Neural progenitor cell (in vitro differentiated cells): ENCODE results near the gene KCNC1. TPM values are rescaled to one million over a fixed set of nuclear protein-coding genes. Genes with fewer than 3 reads are reported as not detected.

Experiments
- DNase-seq: peaks from one replicate; pipeline ENCODE4 v3.0.0-alpha.2; 2016; ENCODE audit warnings: low spot score
- H2AFZ ChIP-seq: fragments of 200-600 bp; sonication (generic); replicated peaks from 2 replicates; pipeline ENCODE4 v1.6.1; 2016; ENCODE audit warnings: antibody characterized with exemption
- H3F3A ChIP-seq: fragments of 200-600 bp; sonication (generic); 2 replicates; pipeline ENCODE4 v1.6.1; 2016; ENCODE audit warnings: antibody characterized with exemption, low read depth
- H3K27ac ChIP-seq: fragments of 200-600 bp; sonication (generic); 2 replicates; pipeline ENCODE4 v1.5.1; 2016; ENCODE audit warnings: mild to moderate bottlenecking
- H3K27me3 ChIP-seq: fragments of 200-600 bp; sonication (generic); 2 replicates; pipeline ENCODE4 v1.6.1; 2016; ENCODE audit warnings: mild to moderate bottlenecking, moderate library complexity
- H3K36me3 ChIP-seq: fragments of 200-600 bp; sonication (generic); 2 replicates; pipeline ENCODE4 v1.5.1; 2016
- H3K4me1 ChIP-seq: fragments of 200-600 bp; sonication (generic); 2 replicates; pipeline ENCODE4 v1.6.1; 2016; ENCODE audit warnings: mixed run types
- H3K4me2 ChIP-seq: fragments of 200-600 bp; sonication (generic); 2 replicates; pipeline ENCODE4 v1.6.1; 2016
- H3K4me3 ChIP-seq: fragments of 200-600 bp; sonication (generic); 2 replicates; pipeline ENCODE4 v1.5.1; 2016
- H3K79me2 ChIP-seq: fragments of 200-600 bp; sonication (generic); 2 replicates; pipeline ENCODE4 v1.6.1; 2016; ENCODE audit warnings: low read depth
- H3K9ac ChIP-seq: fragments of 200-600 bp; sonication (generic); 2 replicates; pipeline ENCODE4 v1.6.1; 2016
- H3K9me3 ChIP-seq: fragments of 200-600 bp; sonication (generic); 2 replicates; pipeline ENCODE4 v1.5.1; 2016; ENCODE audit warnings: low read depth
- H4K20me1 ChIP-seq: fragments of 200-600 bp; sonication (generic); 2 replicates; pipeline ENCODE4 v1.6.1; 2016; ENCODE audit warnings: low read depth
- H3K27ac Mint-ChIP-seq: 3 replicates; pipeline ENCODE4 v1.8.0; 2021; ENCODE audit warnings: mixed read lengths
- H3K27me3 Mint-ChIP-seq: 2 replicates; pipeline ENCODE4 v1.8.0; 2022; ENCODE audit warnings: low read depth, mild to moderate bottlenecking, inconsistent platforms, moderate library complexity, mixed read lengths; ENCODE audit not compliant: insufficient read depth
- H3K36me3 Mint-ChIP-seq: 3 replicates; pipeline ENCODE4 v1.8.0; 2021; ENCODE audit warnings: mixed read lengths
- H3K4me1 Mint-ChIP-seq: 3 replicates; pipeline ENCODE4 v1.8.0; 2021; ENCODE audit warnings: mixed read lengths
- H3K4me3 Mint-ChIP-seq: 3 replicates; pipeline ENCODE4 v1.8.0; 2021; ENCODE audit warnings: mild to moderate bottlenecking, moderate library complexity, mixed read lengths
- H3K9me3 Mint-ChIP-seq: 3 replicates; pipeline ENCODE4 v1.8.0; 2020; ENCODE audit warnings: mixed read lengths
- EZH2 ChIP-seq: fragments of 200-600 bp; sonication (generic); IDR thresholded peaks from 2 replicates; pipeline ENCODE4 v1.6.1; 2017; ENCODE audit warnings: antibody characterized with exemption, mild to moderate bottlenecking, moderate library complexity
- EZH2phosphoT487 ChIP-seq: fragments of 200-600 bp; sonication (generic); IDR thresholded peaks from 2 replicates; pipeline ENCODE4 v1.6.1; 2017; ENCODE audit warnings: antibody characterized with exemption
- total RNA-seq: library from RNA; depleted of rRNA; stranded (reverse); fragments of >200 nt; gene quantifications from 2 replicates; pipeline ENCODE4 v1.2.3, GENCODE V29; 2015; ENCODE audit warnings: low replicate concordance
- TF ChIP-seq, protein P1 (sequence below): fragments of 200-600 bp; sonication (generic); IDR thresholded peaks from 2 replicates; pipeline ENCODE4 v1.5.1; 2017; ENCODE audit warnings: antibody characterized with exemption, mild to moderate bottlenecking

The KCNC1 gene
- total RNA-seq, 1 donor from 2014 or later = 0.04 TPM

GRCh38 chr11:17816232-17816931 is 81.8 kb downstream of the KCNC1 start:
- Histone ChIP-seq H3K79me2 (no peaks in the 10 kb centered on the region), H3K4me3 (no peak overlapping the region), H3K36me3 (no peaks in the 10 kb centered on the region), H3F3A (no peaks in the 10 kb centered on the region), H3K9ac (no peak overlapping the region), H3K4me2 (no peak overlapping the region), H2AFZ (no peak overlapping the region), H3K27ac (no peak overlapping the region), H3K4me1 (peaks cover 12% of the 10 kb centered on the region), H3K9me3 (no peaks in the 10 kb centered on the region), H4K20me1 (no peaks in the 10 kb centered on the region), H3K27me3 (no peaks in the 10 kb centered on the region)
- no peak for DNase-seq
- Mint-ChIP-seq H3K4me1 (peaks cover 19% of the 10 kb centered on the region), H3K36me3 (no peaks in the 10 kb centered on the region), H3K4me3 (no peak overlapping the region), H3K27me3 (peaks cover 4% of the 10 kb centered on the region), H3K9me3 (no peaks in the 10 kb centered on the region), H3K27ac (no peak overlapping the region)
- TF ChIP-seq EZH2phosphoT487 (no peak), EZH2 (no peak)

DNA sequence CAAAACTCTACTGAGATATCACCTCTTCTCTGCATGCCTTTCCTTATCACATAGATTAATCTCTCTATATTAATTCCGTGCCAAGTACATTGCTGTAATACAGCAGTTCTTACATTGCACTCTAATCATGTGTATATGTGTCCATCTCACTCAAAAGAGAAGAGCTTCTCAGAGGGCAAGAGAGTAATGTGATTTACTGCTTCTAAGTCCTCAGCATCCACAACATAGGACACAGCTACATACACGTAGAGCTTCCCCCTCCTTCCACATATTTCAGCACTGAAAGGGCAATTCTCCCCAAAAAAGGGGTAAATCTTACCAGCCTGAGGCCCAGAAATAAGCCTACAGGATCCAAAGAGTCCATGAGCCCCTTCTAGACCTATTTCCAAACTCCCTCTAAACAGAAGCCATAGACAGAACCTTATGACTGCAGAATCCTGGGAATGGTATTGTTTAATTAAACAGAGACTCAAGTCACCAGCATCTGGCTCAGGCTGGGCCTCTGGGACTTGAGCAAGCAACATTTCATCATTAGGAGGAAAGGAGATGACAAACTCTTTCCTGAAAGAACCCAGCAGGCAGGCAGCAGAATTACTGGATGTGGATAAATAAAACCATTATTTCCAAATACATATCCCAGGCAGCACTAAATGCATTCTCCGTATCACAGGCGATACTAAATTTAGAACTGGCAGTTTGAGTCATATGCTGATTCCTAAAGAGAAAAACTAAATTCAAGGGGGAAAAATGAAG is 87.2 kb downstream of the KCNC1 start:
- no peaks in the 10 kb centered on the region for H3K36me3 ChIP-seq
- H3K27ac Mint-ChIP-seq = no peak overlapping the region
- TF ChIP-seq, protein P1, sequence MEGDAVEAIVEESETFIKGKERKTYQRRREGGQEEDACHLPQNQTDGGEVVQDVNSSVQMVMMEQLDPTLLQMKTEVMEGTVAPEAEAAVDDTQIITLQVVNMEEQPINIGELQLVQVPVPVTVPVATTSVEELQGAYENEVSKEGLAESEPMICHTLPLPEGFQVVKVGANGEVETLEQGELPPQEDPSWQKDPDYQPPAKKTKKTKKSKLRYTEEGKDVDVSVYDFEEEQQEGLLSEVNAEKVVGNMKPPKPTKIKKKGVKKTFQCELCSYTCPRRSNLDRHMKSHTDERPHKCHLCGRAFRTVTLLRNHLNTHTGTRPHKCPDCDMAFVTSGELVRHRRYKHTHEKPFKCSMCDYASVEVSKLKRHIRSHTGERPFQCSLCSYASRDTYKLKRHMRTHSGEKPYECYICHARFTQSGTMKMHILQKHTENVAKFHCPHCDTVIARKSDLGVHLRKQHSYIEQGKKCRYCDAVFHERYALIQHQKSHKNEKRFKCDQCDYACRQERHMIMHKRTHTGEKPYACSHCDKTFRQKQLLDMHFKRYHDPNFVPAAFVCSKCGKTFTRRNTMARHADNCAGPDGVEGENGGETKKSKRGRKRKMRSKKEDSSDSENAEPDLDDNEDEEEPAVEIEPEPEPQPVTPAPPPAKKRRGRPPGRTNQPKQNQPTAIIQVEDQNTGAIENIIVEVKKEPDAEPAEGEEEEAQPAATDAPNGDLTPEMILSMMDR = no peak
- TF ChIP-seq EZH2phosphoT487 (no peak), EZH2 (no peak)
- H4K20me1 ChIP-seq = no peaks in the 10 kb centered on the region
- H3K4me2 ChIP-seq = no peak overlapping the region
- H3K27ac ChIP-seq = no peak overlapping the region
- no peaks in the 10 kb centered on the region for H3K9me3 ChIP-seq
- H3K27me3 ChIP-seq = no peaks in the 10 kb centered on the region
- H3K4me1 Mint-ChIP-seq = no peaks in the 10 kb centered on the region
- no peak for DNase-seq
- no peak overlapping the region for H3K4me3 ChIP-seq
- H3K9ac ChIP-seq = no peak overlapping the region
- H3K4me3 Mint-ChIP-seq = no peak overlapping the region
- no peaks in the 10 kb centered on the region for H3K79me2 ChIP-seq
- no peak overlapping the region for H2AFZ ChIP-seq
- no peaks in the 10 kb centered on the region for H3F3A ChIP-seq
- H3K36me3 Mint-ChIP-seq = no peaks in the 10 kb centered on the region
- peaks cover 7% of the 10 kb centered on the region for H3K4me1 ChIP-seq
- no peaks in the 10 kb centered on the region for H3K9me3 Mint-ChIP-seq
- peaks cover 4% of the 10 kb centered on the region for H3K27me3 Mint-ChIP-seq

DNA sequence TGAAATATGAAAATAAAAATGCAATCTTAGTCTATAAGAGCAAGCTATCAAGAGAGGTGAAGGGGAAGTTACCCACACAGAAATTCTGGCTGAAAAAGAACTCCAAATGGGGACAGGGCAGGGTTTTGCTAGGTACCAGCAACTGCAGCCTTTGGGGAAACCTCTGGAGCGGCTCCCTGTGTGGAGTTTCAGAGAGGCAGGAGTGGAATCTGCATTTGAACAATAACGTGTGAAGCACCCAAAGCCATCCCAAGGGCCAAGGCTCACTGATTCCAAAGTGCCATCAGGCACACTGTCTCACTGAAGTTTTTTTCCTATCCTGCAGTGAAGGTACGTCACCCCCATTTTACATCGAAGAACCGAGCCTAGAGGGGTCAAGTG is 87.8 kb downstream of the KCNC1 start:
- TF ChIP-seq EZH2phosphoT487 (no peak), EZH2 (no peak)
- TF ChIP-seq, protein P1 = no peak
- no peaks in the 10 kb centered on the region for H3K36me3 ChIP-seq
- no peak overlapping the region for H3K4me2 ChIP-seq
- H3K4me3 ChIP-seq = no peak overlapping the region
- Mint-ChIP-seq H3K27me3 (peaks cover 4% of the 10 kb centered on the region), H3K4me3 (no peak overlapping the region), H3K27ac (no peak overlapping the region), H3K4me1 (no peaks in the 10 kb centered on the region), H3K9me3 (no peaks in the 10 kb centered on the region), H3K36me3 (no peaks in the 10 kb centered on the region)
- H3K4me1 ChIP-seq = peaks cover 7% of the 10 kb centered on the region
- no peaks in the 10 kb centered on the region for H3K27me3 ChIP-seq
- DNase-seq = no peak
- no peak overlapping the region for H3K9ac ChIP-seq
- H2AFZ ChIP-seq = no peak overlapping the region
- H3K79me2 ChIP-seq = no peaks in the 10 kb centered on the region
- H3K27ac ChIP-seq = no peak overlapping the region
- no peaks in the 10 kb centered on the region for H4K20me1 ChIP-seq
- no peaks in the 10 kb centered on the region for H3K9me3 ChIP-seq
- no peaks in the 10 kb centered on the region for H3F3A ChIP-seq

GRCh38 chr11:17827006-17827405 is 92.4 kb downstream of the KCNC1 start:
- Histone ChIP-seq H3K79me2 (no peaks in the 10 kb centered on the region), H3F3A (no peaks in the 10 kb centered on the region), H3K27ac (no peak overlapping the region), H2AFZ (no peak overlapping the region), H3K4me2 (no peak overlapping the region), H3K27me3 (no peaks in the 10 kb centered on the region), H3K9me3 (no peaks in the 10 kb centered on the region), H3K4me3 (no peak overlapping the region), H3K9ac (no peak overlapping the region), H3K36me3 (no peaks in the 10 kb centered on the region), H4K20me1 (no peaks in the 10 kb centered on the region), H3K4me1 (peaks cover 7% of the 10 kb centered on the region)
- H3K4me3 Mint-ChIP-seq = no peak overlapping the region
- no peaks in the 10 kb centered on the region for H3K36me3 Mint-ChIP-seq
- DNase-seq = peak; percentile 62
- no peaks in the 10 kb centered on the region for H3K9me3 Mint-ChIP-seq
- H3K4me1 Mint-ChIP-seq = no peaks in the 10 kb centered on the region
- no peak overlapping the region for H3K27ac Mint-ChIP-seq
- no peak for TF ChIP-seq EZH2phosphoT487
- TF ChIP-seq, protein P1 = peak; percentile 68
- TF ChIP-seq EZH2 = no peak
- no peaks in the 10 kb centered on the region for H3K27me3 Mint-ChIP-seq
